AML-193 (cell line): ENCODE data around the gene CFAP410.
"Not testable (repeated sequence)": the region's sequence is repeated elsewhere in the genome, so short reads cannot be mapped to it uniquely, and the experiment has no call there.

Source experiments
- DNase-seq, 2 experiments: peaks; one replicate each; lab custom pipeline; 2025; lab: John Stamatoyannopoulos, UW

CFAP410 gene

GRCh38 chr21:44285138-44285992 is 53.8 kb downstream of the CFAP410 start, which contains the start of gene AIRE:
TSS of gene AIRE (plus strand) at chr21:44285876. CDS start at chr21:44286007, 131 bp downstream.
- no peak for DNase-seq

- DNase-seq: no peak
These were observed 55.2 kb downstream of the CFAP410 start for GRCh38 chr21:44283948-44284347.

GRCh38 chr21:44283211-44283785 is 55.9 kb downstream of the CFAP410 start:
- not testable (repeated sequence) for DNase-seq

GRCh38 chr21:44282370-44282769 is 56.8 kb downstream of the CFAP410 start:
- DNase-seq: no peak

DNA sequence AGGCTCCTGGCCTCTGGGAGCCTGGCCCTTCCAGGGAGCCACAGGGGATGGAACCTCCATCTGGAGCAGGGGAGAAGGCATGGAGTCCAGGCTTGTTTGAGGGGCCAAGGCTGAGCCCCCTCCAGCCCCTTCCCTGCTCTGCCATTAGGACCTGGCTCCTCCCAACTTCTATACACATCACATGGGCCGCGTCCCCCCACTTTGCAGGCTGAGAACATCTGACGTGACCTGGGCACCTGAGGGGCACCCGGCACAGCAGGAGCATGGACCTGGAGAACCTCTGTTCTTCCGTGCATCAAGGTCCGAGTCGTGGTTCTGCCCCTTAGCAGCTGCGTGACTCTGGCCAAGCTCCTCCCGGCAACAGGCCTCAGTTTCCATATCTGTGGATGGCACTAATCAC is 57.4 kb downstream of the CFAP410 start:
- no peak for DNase-seq

DNA sequence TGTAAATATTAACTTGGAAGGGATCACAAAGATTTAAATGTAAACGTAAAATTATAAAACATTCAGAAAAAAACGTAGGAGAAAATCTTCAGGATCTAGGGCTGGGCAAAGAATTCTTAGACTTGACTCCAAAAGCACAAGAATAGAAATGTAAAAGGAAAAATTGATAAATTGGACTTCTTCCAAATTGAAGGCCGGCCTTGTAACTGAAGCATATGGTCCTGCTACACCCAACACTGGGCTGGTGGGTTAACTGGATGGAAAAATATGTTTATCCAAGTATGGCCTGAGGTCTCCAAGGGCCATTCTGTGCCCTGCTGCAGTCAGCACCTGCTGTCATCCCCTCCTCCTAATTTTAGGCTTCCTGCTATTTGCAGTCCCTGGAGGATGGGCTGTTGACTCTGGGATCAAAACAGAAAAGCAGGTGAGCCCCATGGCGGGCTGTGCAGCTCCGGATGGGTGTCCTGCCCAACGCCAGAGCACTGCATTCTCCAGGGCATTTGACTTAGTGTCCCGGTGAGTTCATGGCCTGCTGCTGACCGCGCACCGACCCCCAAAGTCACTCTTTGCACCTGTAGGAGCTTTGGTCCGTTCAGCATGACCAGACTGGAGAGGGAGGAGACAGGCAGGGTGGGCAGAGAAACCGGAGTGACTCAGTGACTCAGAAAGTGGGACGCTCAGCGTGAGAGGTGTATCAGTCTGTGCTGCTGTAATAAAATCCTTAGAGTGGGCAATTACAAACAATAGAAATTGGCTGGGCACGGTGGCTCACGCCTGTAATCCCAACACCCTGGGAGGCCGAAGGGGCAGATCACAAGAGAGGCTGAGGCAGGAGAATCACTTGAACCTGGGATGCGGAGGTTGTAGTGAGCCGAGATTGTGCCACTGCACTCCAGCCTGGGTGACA is 59.6 kb downstream of the CFAP410 start:
- DNase-seq: no peak
